GM06990 (cell line): ENCODE results near the gene GRIN3B.

Source experiments
- DNase-seq: peaks from one replicate; pipeline ENCODE4 v3.0.0-alpha.2; 2011; ENCODE audit not compliant: insufficient read length; ENCODE audit errors: extremely low read depth
- H3K27me3 ChIP-seq: replicated peaks from 2 replicates; pipeline ENCODE4 v1.6.0; 2011; ENCODE audit warnings: low read length; ENCODE audit not compliant: control insufficient read depth, insufficient read depth
- H3K36me3 ChIP-seq: 2 replicates; pipeline ENCODE4 v1.5.1; 2011; ENCODE audit warnings: low read length; ENCODE audit not compliant: control insufficient read depth, insufficient read depth
- H3K4me3 ChIP-seq: replicated peaks from 2 replicates; pipeline ENCODE4 v1.5.1; 2011; ENCODE audit warnings: low read depth, mild to moderate bottlenecking, control low read depth, low read length
- TF ChIP-seq, protein P1 (sequence below): IDR thresholded peaks from 2 replicates; pipeline ENCODE4 v1.5.1; 2011; ENCODE audit warnings: low read length, control low read depth, mild to moderate bottlenecking, inconsistent platforms; ENCODE audit not compliant: insufficient read depth, poor library complexity, severe bottlenecking

Gene GRIN3B

DNA sequence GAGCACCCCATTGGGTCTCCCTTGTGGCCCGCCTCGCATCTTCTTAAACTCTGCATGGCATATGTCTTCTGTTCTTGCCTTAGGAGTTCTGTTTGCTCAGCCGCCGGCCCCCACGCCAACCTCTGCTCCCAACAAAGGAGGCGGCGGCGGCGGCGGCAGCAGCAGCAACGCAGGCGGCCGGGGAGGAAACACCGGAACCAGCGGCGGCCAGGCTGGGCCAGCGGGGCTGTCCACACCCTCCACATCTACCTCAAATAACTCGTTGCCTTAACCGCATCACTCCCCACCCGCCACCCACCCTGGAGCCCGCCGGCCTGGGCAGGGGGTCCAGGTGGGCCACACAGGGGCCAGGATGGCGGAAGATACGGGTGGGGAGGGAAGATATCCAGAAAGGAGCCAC, 28.4 kb upstream of the GRIN3B start:
- peaks cover 23% of the 10 kb centered on the region for H3K36me3 ChIP-seq
- H3K4me3 ChIP-seq: no peak overlapping the region
- TF ChIP-seq, protein P1, sequence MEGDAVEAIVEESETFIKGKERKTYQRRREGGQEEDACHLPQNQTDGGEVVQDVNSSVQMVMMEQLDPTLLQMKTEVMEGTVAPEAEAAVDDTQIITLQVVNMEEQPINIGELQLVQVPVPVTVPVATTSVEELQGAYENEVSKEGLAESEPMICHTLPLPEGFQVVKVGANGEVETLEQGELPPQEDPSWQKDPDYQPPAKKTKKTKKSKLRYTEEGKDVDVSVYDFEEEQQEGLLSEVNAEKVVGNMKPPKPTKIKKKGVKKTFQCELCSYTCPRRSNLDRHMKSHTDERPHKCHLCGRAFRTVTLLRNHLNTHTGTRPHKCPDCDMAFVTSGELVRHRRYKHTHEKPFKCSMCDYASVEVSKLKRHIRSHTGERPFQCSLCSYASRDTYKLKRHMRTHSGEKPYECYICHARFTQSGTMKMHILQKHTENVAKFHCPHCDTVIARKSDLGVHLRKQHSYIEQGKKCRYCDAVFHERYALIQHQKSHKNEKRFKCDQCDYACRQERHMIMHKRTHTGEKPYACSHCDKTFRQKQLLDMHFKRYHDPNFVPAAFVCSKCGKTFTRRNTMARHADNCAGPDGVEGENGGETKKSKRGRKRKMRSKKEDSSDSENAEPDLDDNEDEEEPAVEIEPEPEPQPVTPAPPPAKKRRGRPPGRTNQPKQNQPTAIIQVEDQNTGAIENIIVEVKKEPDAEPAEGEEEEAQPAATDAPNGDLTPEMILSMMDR: no peak
- H3K27me3 ChIP-seq: no peaks in the 10 kb centered on the region
- DNase-seq: no peak

DNA sequence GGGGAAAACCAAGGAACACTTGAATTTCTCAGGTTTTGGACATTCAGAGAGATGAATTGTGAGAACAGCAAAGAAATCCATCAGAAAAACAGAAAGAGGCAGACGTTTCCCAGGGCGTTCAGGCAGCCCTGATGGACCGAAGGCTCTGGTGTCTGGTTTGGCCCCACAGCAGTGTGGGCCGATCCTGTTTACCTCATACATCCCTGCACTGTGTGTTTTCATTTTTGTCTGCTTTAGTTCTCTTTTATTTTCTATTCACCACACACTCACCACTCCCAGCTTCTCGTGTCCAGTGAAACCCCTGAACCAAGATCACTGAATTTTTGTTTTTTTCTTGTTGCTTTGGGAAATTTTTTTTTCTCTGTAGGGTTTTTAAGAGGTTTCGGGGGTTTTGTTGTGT, 27.9 kb upstream of the GRIN3B start:
- no peak overlapping the region for H3K4me3 ChIP-seq
- H3K36me3 ChIP-seq: peaks cover 22% of the 10 kb centered on the region
- no peak for DNase-seq
- TF ChIP-seq, protein P1: no peak
- no peaks in the 10 kb centered on the region for H3K27me3 ChIP-seq

DNA sequence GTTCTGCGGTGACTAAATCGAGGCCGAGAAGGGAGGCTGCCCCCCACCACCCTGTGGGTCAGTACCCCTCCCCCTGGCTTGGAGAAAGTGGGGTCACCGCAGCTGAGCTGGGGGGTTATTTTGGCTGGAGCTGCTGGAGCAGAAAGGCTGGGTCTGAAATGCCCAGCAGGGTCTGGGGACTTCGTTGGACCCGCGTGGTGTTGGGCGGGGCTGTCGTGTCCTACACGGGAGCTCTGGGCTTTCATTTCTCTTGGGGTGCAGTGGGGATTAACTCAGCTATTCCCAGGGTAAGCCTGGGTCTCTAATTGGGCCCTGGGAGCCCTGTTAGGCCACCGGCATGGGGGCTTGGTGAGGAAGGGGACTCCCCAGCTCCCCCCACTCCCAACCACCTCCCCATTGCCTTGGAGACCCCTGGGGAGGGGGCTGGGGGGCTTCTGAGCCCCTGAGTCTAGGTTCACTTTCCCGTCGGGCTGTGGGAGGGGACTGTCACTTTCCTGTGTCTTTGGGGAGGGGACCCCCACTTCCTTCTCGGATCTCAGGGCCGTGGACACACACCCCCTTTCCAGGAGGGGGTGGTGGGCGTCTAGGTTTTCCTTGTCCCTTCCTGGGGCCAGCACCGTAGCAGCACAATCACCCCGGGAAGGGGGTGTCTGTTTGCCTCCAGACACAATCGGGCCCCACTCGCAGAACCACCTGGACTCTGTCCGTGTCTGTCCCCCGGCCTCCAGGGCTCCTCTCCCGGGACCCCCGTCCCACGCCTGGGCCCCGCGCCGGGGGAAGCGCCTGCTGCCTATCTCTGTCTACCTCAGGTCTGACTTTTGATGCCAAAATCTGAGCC, 26.3 kb upstream of the GRIN3B start:
- H3K36me3 ChIP-seq: peaks cover 14% of the 10 kb centered on the region
- no peaks in the 10 kb centered on the region for H3K27me3 ChIP-seq
- H3K4me3 ChIP-seq: no peak overlapping the region
- TF ChIP-seq, protein P1: no peak
- no peak for DNase-seq

DNA sequence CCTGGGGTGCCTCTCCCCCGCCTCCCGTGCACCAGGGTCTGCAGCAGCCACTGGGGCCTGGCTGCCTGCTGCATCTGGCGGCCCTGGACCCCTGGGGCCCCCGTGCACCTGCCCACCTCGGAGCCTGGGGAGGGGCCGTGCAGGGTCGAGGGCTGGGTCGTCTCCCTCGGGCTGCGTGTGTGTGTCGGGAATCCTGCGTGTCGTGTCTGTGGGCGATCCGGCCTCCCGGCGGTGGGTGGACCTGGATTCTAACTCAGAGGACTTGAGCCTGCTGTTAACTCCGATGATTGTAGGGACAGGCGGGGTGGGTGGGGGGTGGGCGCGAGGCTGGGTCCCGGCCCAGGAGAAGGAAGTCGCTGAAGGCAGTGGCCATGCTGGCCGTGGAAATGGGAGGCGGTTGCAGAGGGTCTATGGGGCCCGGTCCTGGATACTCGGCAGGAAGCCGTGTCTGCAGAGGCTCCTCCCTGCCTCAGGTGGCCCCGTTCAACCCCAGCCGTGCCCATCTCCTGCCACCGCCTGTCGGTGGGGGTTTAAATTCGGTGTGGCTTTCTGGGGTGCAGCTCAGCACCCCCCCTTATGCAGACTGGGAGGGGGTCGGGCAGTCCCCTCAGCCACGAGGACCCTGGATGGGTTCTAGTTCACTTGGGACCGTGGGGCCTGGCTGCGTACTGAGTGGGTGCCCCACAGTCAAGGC, 25.5 kb upstream of the GRIN3B start:
- DNase-seq: no peak
- H3K36me3 ChIP-seq: peaks cover 12% of the 10 kb centered on the region
- no peaks in the 10 kb centered on the region for H3K27me3 ChIP-seq
- no peak overlapping the region for H3K4me3 ChIP-seq
- TF ChIP-seq, protein P1: no peak

DNA sequence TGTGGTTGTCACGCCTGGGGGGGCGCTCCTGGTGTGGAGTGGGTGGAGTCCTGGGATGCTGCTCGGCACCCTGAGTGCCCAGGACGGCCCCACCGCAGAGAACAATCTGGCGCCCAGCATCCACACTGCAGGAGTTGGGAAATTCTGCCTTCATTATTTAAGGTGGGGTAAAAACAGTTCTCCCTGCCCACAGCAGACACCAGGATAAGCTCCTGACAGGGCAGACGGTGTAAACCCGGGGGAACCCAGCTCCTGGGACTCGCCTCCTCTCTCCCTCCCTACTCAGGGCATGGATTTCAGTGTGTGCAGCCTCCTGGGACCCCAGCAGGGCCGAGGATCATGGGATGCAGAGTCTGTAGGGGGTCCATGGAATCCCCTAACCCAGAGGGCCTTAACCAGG, 23.7 kb upstream of the GRIN3B start:
- no peak overlapping the region for H3K4me3 ChIP-seq
- TF ChIP-seq, protein P1: no peak
- no peaks in the 10 kb centered on the region for H3K27me3 ChIP-seq
- no peak for DNase-seq
- H3K36me3 ChIP-seq: peaks cover 6% of the 10 kb centered on the region
